ENCODE data around the gene SMYD3. TPM values are rescaled to one million over a fixed set of nuclear protein-coding genes. Genes with fewer than 3 reads are reported as not detected.

SMYD3 gene
- total RNA-seq, 1 donor from 2014 or later: 22.3 TPM

- H3K36me3 ChIP-seq: no peaks in the 10 kb centered on the region
- H3K27ac ChIP-seq: no peak overlapping the region
- no peaks in the 10 kb centered on the region for H3K9me3 ChIP-seq
- H3K4me1 ChIP-seq: no peaks in the 10 kb centered on the region
- intact Hi-C loops (cut with DNase I): no loop called here
- TF ChIP-seq CTCF (IDR thresholded peaks at IDR 0.05): no peak
- no peak for TF ChIP-seq POLR2AphosphoS5 (IDR thresholded peaks at IDR 0.05; ENCODE audit: insufficient read depth in 1 of 2, low read depth in 1 of 2)
- no peak for TF ChIP-seq POLR2A (IDR thresholded peaks at IDR 0.05)
- no peak for DNase-seq (ENCODE audit: extremely low spot score in 2 of 2)
- no peaks in the 10 kb centered on the region for H3K27me3 ChIP-seq
- no peak overlapping the region for H3K4me3 ChIP-seq
Measured at GRCh38 chr1:246425139-246425794, 81.8 kb downstream of the SMYD3 start.

- Histone ChIP-seq H3K27me3 (no peaks in the 10 kb centered on the region), H3K36me3 (no peaks in the 10 kb centered on the region), H3K9me3 (no peaks in the 10 kb centered on the region), H3K4me1 (no peaks in the 10 kb centered on the region), H3K27ac (no peak overlapping the region), H3K4me3 (no peak overlapping the region)
- intact Hi-C loops (cut with DNase I): no loop called here
- no peak for DNase-seq (ENCODE audit: extremely low spot score in 2 of 2)
- TF ChIP-seq POLR2AphosphoS5 (IDR thresholded peaks at IDR 0.05; ENCODE audit: insufficient read depth in 1 of 2, low read depth in 1 of 2): no peak
- TF ChIP-seq CTCF (IDR thresholded peaks at IDR 0.05): no peak
- TF ChIP-seq POLR2A (IDR thresholded peaks at IDR 0.05): no peak
Measured at GRCh38 chr1:246420300-246420699, 86.8 kb downstream of the SMYD3 start.

- TF ChIP-seq POLR2A (IDR thresholded peaks at IDR 0.05) (no peak), CTCF (IDR thresholded peaks at IDR 0.05) (no peak), POLR2AphosphoS5 (IDR thresholded peaks at IDR 0.05; ENCODE audit: insufficient read depth in 1 of 2, low read depth in 1 of 2) (no peak)
- intact Hi-C loops (cut with DNase I): no loop called here
- no peaks in the 10 kb centered on the region for H3K4me1 ChIP-seq
- no peak for DNase-seq (ENCODE audit: extremely low spot score in 2 of 2)
- H3K27ac ChIP-seq: no peak overlapping the region
- H3K27me3 ChIP-seq: no peaks in the 10 kb centered on the region
- H3K36me3 ChIP-seq: no peaks in the 10 kb centered on the region
- no peak overlapping the region for H3K4me3 ChIP-seq
- no peaks in the 10 kb centered on the region for H3K9me3 ChIP-seq
Measured at GRCh38 chr1:246418565-246419312, 88.3 kb downstream of the SMYD3 start.

- H3K9me3 ChIP-seq: no peaks in the 10 kb centered on the region
- no peak overlapping the region for H3K27ac ChIP-seq
- H3K27me3 ChIP-seq: no peaks in the 10 kb centered on the region
- intact Hi-C loops (cut with DNase I): no loop called here
- no peaks in the 10 kb centered on the region for H3K36me3 ChIP-seq
- H3K4me1 ChIP-seq: no peaks in the 10 kb centered on the region
- no peak for TF ChIP-seq POLR2A (IDR thresholded peaks at IDR 0.05)
- no peak for TF ChIP-seq CTCF (IDR thresholded peaks at IDR 0.05)
- no peak for TF ChIP-seq POLR2AphosphoS5 (IDR thresholded peaks at IDR 0.05; ENCODE audit: insufficient read depth in 1 of 2, low read depth in 1 of 2)
- no peak for DNase-seq (ENCODE audit: extremely low spot score in 2 of 2)
- no peak overlapping the region for H3K4me3 ChIP-seq
Measured at GRCh38 chr1:246417813-246418564, 89.1 kb downstream of the SMYD3 start.
